ENCODE data around the gene RAB8B. TPM values are rescaled to one million over a fixed set of nuclear protein-coding genes. Genes with fewer than 3 reads are reported as not detected.

Gene RAB8B
- polyA plus RNA-seq, 1 donor from 2014 or later: 87.1 TPM

DNA sequence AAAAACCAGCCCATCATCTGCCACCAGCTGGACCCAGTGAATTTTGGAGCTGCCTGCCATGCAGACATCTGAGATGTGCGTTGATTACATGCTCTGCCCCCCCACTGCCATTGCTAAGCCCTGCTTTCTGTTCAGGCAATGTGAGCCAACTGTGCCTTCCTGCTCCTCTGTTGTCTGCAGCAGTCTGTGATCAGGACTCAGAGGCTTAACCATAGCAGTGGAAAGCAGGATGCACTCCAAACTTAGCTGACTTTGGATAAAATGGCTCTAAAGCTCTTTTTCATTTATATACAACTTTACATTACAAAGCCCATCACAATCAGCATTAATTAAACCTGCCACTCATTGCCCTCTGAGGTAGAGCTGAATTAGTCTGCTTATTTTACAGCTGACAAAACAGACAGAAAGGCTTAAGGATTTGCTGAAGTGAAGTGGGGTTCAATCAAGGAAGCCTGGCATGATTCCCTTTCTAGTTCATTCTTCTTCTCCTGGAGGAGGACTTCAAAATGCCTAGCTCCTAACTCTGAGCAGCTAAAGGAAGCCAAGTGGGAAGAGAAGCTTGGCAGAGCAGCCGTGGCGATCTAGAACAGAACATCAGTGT, 16.5 kb upstream of the RAB8B start:
- Histone ChIP-seq H3K27me3 (ENCODE audit: insufficient read depth, low read depth, low read length) (no peaks in the 10 kb centered on the region), H3F3A (ENCODE audit: insufficient read depth, low read length, poor library complexity, severe bottlenecking) (peaks cover 3% of the 10 kb centered on the region), H3K36me3 (ENCODE audit: insufficient read depth, low read length) (no peaks in the 10 kb centered on the region), H3K4me2 (ENCODE audit: low read length) (no peak overlapping the region), H3K4me3 (ENCODE audit: low read length) (no peak overlapping the region), H3K79me2 (replicated peaks; ENCODE audit: insufficient read depth, low read length) (no peaks in the 10 kb centered on the region), H4K20me1 (ENCODE audit: insufficient read depth) (no peaks in the 10 kb centered on the region), H3K9me2 (ENCODE audit: insufficient read depth, low read length) (no peaks in the 10 kb centered on the region), H3K9me3 (ENCODE audit: low read length) (no peaks in the 10 kb centered on the region), H2AFZ (ENCODE audit: low read depth, low read length) (no peak overlapping the region), H3K9ac (ENCODE audit: low read length) (no peak overlapping the region), H3K27ac (ENCODE audit: low read length) (no peak overlapping the region)
- TF ChIP-seq MXI1 (conservative IDR thresholded peaks at IDR 0.05; ENCODE audit: poor library complexity, severe bottlenecking) (no peak), SMC3 (conservative IDR thresholded peaks at IDR 0.05; ENCODE audit: poor library complexity) (no peak), POLR2AphosphoS5 (IDR thresholded peaks at IDR 0.05) (no peak), TAF1 (IDR thresholded peaks at IDR 0.05; ENCODE audit: low read depth) (no peak), EZH2 (IDR thresholded peaks at IDR 0.05; ENCODE audit: borderline replicate concordance, insufficient read depth, low read length, poor library complexity, severe bottlenecking) (no peak), RAD21 (conservative IDR thresholded peaks at IDR 0.05) (no peak), EP300 (conservative IDR thresholded peaks at IDR 0.05; ENCODE audit: poor library complexity, severe bottlenecking) (no peak)
- TF ChIP-seq, protein P1, sequence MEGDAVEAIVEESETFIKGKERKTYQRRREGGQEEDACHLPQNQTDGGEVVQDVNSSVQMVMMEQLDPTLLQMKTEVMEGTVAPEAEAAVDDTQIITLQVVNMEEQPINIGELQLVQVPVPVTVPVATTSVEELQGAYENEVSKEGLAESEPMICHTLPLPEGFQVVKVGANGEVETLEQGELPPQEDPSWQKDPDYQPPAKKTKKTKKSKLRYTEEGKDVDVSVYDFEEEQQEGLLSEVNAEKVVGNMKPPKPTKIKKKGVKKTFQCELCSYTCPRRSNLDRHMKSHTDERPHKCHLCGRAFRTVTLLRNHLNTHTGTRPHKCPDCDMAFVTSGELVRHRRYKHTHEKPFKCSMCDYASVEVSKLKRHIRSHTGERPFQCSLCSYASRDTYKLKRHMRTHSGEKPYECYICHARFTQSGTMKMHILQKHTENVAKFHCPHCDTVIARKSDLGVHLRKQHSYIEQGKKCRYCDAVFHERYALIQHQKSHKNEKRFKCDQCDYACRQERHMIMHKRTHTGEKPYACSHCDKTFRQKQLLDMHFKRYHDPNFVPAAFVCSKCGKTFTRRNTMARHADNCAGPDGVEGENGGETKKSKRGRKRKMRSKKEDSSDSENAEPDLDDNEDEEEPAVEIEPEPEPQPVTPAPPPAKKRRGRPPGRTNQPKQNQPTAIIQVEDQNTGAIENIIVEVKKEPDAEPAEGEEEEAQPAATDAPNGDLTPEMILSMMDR (IDR thresholded peaks at IDR 0.05; ENCODE audit: poor library complexity, severe bottlenecking): no peak
- TF ChIP-seq, protein P2, sequence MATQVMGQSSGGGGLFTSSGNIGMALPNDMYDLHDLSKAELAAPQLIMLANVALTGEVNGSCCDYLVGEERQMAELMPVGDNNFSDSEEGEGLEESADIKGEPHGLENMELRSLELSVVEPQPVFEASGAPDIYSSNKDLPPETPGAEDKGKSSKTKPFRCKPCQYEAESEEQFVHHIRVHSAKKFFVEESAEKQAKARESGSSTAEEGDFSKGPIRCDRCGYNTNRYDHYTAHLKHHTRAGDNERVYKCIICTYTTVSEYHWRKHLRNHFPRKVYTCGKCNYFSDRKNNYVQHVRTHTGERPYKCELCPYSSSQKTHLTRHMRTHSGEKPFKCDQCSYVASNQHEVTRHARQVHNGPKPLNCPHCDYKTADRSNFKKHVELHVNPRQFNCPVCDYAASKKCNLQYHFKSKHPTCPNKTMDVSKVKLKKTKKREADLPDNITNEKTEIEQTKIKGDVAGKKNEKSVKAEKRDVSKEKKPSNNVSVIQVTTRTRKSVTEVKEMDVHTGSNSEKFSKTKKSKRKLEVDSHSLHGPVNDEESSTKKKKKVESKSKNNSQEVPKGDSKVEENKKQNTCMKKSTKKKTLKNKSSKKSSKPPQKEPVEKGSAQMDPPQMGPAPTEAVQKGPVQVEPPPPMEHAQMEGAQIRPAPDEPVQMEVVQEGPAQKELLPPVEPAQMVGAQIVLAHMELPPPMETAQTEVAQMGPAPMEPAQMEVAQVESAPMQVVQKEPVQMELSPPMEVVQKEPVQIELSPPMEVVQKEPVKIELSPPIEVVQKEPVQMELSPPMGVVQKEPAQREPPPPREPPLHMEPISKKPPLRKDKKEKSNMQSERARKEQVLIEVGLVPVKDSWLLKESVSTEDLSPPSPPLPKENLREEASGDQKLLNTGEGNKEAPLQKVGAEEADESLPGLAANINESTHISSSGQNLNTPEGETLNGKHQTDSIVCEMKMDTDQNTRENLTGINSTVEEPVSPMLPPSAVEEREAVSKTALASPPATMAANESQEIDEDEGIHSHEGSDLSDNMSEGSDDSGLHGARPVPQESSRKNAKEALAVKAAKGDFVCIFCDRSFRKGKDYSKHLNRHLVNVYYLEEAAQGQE (IDR thresholded peaks at IDR 0.05; ENCODE audit: borderline replicate concordance): no peak

DNA sequence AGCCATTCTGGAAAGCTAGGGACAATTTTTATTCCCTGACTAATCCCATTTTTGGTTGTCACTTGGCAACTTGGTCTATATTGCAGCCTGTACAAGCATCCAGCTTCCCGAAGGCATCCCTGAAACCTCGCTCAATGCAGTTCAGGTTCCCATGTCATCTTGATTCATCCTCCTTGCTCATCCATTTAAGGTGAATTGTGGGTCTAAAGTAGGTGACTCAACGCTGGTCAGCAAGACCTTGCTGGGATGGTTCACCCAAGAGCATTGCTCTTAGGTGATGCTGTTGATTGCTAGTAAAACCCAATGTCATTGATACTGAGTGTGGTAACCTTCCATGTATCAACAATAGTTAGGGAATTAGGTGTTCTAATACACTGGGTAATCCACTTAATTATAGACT, 13.1 kb upstream of the RAB8B start:
- TF ChIP-seq SMC3 (conservative IDR thresholded peaks at IDR 0.05; ENCODE audit: poor library complexity) (no peak), EP300 (conservative IDR thresholded peaks at IDR 0.05; ENCODE audit: poor library complexity, severe bottlenecking) (no peak), MXI1 (conservative IDR thresholded peaks at IDR 0.05; ENCODE audit: poor library complexity, severe bottlenecking) (no peak), POLR2AphosphoS5 (IDR thresholded peaks at IDR 0.05) (no peak), EZH2 (IDR thresholded peaks at IDR 0.05; ENCODE audit: borderline replicate concordance, insufficient read depth, low read length, poor library complexity, severe bottlenecking) (no peak), RAD21 (conservative IDR thresholded peaks at IDR 0.05) (no peak), TAF1 (IDR thresholded peaks at IDR 0.05; ENCODE audit: low read depth) (no peak)
- TF ChIP-seq, protein P1 (IDR thresholded peaks at IDR 0.05; ENCODE audit: poor library complexity, severe bottlenecking): no peak
- TF ChIP-seq, protein P2 (IDR thresholded peaks at IDR 0.05; ENCODE audit: borderline replicate concordance): no peak
- Histone ChIP-seq H3F3A (ENCODE audit: insufficient read depth, low read length, poor library complexity, severe bottlenecking) (peaks cover 3% of the 10 kb centered on the region), H3K27ac (ENCODE audit: low read length) (no peak overlapping the region), H3K9me3 (ENCODE audit: low read length) (no peaks in the 10 kb centered on the region), H4K20me1 (ENCODE audit: insufficient read depth) (no peaks in the 10 kb centered on the region), H3K4me2 (ENCODE audit: low read length) (no peak overlapping the region), H2AFZ (ENCODE audit: low read depth, low read length) (no peak overlapping the region), H3K9ac (ENCODE audit: low read length) (no peak overlapping the region), H3K79me2 (replicated peaks; ENCODE audit: insufficient read depth, low read length) (no peaks in the 10 kb centered on the region), H3K9me2 (ENCODE audit: insufficient read depth, low read length) (no peaks in the 10 kb centered on the region), H3K36me3 (ENCODE audit: insufficient read depth, low read length) (no peaks in the 10 kb centered on the region), H3K27me3 (ENCODE audit: insufficient read depth, low read depth, low read length) (no peaks in the 10 kb centered on the region), H3K4me3 (ENCODE audit: low read length) (no peak overlapping the region)

Data from neural cell (in vitro differentiated cells).